Vagina (tissue), 2 donors: ENCODE data around the gene RB1.

Experiments
- CTCF ChIP-seq, 3 experiments: fragments of 450-650 bp in 2 of 3; fragments of 200-600 bp in 1 of 3; sonication (generic) in 1 of 3; IDR thresholded peaks; one replicate each; pipeline ENCODE4 v1.5.1; 2017 to 2019; ENCODE audit warnings: antibody characterized with exemption in 3 of 3, mild to moderate bottlenecking in 2 of 3, moderate library complexity in 2 of 3
- POLR2A ChIP-seq, 2 donors: fragments of 450-650 bp; IDR thresholded peaks; one replicate each; pipeline ENCODE4 v1.6.1; 2017; ENCODE audit warnings: antibody characterized with exemption in 2 of 2, mild to moderate bottlenecking in 2 of 2, moderate library complexity in 2 of 2

- TF ChIP-seq CTCF (IDR thresholded peaks at IDR 0.05) (no peak), POLR2A (IDR thresholded peaks at IDR 0.05) (no peak)
These were observed 7.7 kb downstream of the RB1 start for GRCh38 chr13:48311223-48311622.
